Keratinocyte (primary cell): ENCODE data around the gene TPBGL.

Source experiments
- CTCF ChIP-seq, 3 experiments: IDR thresholded peaks in 1 of 3; conservative IDR thresholded peaks in 1 of 3; optimal IDR thresholded peaks in 1 of 3; 2 replicates in 2 of 3; 3 replicates in 1 of 3; pipeline versions ENCODE3 to v1.5.1; 2011; ENCODE audit warnings: low read length in 3 of 3, mild to moderate bottlenecking in 3 of 3, moderate library complexity in 2 of 3, control low read depth in 1 of 3, inconsistent platforms in 1 of 3; ENCODE audit not compliant: insufficient read depth in 2 of 3; ENCODE audit errors: extremely low read depth in 1 of 3
- EZH2 ChIP-seq: IDR thresholded peaks from one replicate; pipeline ENCODE4 v1.6.1; 2012; ENCODE audit warnings: inconsistent platforms, mild to moderate bottlenecking, low read length, moderate library complexity

- TF ChIP-seq CTCF (optimal IDR thresholded peaks at IDR 0.05 in 1 of 3, IDR thresholded peaks at IDR 0.05 in 1 of 3, conservative IDR thresholded peaks at IDR 0.05 in 1 of 3; ENCODE audit: extremely low read depth in 1 of 3, insufficient read depth in 2 of 3, low read length in 3 of 3) (no peak), EZH2 (no peak)
Observed at GRCh38 chr11:75241906-75242644, 1.5 kb downstream of the TPBGL start.
